C4-2B (cell line): Measurements from ENCODE around the gene HLA-DQA1.

ENCODE experiments used
- H3K27ac ChIP-seq: fragments of 450-650 bp; 2 replicates; pipeline ENCODE4 v1.5.1; 2017
- CTCF ChIP-seq: fragments of 450-650 bp; conservative IDR thresholded peaks from 2 replicates; pipeline ENCODE4 v1.5.1; 2017; ENCODE audit warnings: mild to moderate bottlenecking
- ZFX ChIP-seq: fragments of 450-650 bp; IDR thresholded peaks from 2 replicates; pipeline ENCODE4 v1.6.1; 2017

HLA-DQA1 gene

GRCh38 chr6:32603888-32604287 lies 33.3 kb upstream of the HLA-DQA1 start:
- no peak overlapping the region for H3K27ac ChIP-seq
- TF ChIP-seq ZFX (no peak), CTCF (no peak)

GRCh38 chr6:32604434-32604877 lies 32.8 kb upstream of the HLA-DQA1 start:
- TF ChIP-seq ZFX (no peak), CTCF (no peak)

GRCh38 chr6:32607263-32607987 lies 29.8 kb upstream of the HLA-DQA1 start:
- H3K27ac ChIP-seq: no peak overlapping the region
- no peak for TF ChIP-seq ZFX
- TF ChIP-seq CTCF: no peak

More at GRCh38 chr6:32604434-32604877, 32.8 kb upstream of the HLA-DQA1 start:
- H3K27ac ChIP-seq: no peak overlapping the region

- TF ChIP-seq ZFX (no peak), CTCF (no peak)
- no peak overlapping the region for H3K27ac ChIP-seq
Measured at GRCh38 chr6:32607988-32608298, 29.3 kb upstream of the HLA-DQA1 start.

GRCh38 chr6:32608362-32608761 lies 28.8 kb upstream of the HLA-DQA1 start:
- TF ChIP-seq CTCF: no peak
- no peak for TF ChIP-seq ZFX
- H3K27ac ChIP-seq: no peak overlapping the region

- no peak for TF ChIP-seq CTCF
- TF ChIP-seq ZFX: no peak
- H3K27ac ChIP-seq: no peak overlapping the region
Measured at GRCh38 chr6:32609391-32609730, 27.8 kb upstream of the HLA-DQA1 start.

GRCh38 chr6:32609731-32610640 lies 27.2 kb upstream of the HLA-DQA1 start:
- H3K27ac ChIP-seq: no peak overlapping the region
- TF ChIP-seq CTCF (no peak), ZFX (no peak)
